Measurements from ENCODE around the gene RAB14. TPM values are rescaled to one million over a fixed set of nuclear protein-coding genes. Genes with fewer than 3 reads are reported as not detected.
A peak's percentile ranks its signal among the peaks of the same experiment; 100 is the strongest.

The RAB14 gene
- total RNA-seq: 10 to 100 TPM; 53.2 to 68.4 TPM

DNA sequence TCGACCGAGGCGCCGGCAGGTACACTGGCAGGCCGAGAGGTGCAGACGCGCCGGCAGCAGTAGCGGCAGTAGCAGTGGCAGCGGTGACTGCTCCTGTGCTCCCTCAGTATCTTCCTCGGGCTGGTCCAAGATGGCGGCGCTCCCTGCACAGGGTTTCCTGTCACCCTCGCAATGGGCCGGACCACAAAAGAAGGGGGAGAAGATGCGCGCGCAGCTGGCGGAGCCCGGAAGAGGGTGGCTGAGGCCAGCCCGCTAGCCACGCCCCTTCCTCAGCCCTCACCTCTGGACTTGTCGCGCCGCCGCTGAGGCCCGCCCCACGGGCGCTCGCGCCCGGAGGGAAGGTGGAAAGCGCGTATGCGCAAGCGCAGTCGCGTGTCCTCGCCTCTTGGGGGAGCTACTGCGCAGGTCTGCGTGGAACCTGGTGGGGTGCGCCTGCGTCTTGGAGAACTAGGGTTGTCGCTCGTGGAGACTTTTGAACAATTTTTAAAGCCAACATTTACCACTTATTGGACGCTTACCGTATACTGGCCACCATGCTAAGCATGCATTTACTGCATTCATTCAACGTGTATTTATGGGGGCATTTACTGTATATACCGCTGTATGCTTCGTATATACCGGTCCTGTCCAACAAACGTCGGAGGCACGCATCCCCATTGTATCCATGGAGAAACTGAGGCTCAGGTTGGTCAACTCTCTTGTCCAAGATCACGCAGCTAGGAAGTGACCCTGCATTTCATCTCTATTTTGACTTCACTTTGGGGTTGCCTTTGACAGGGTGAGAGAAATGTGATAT lies at the start of gene RAB14:
Gene RAB14, minus strand, starts transcription at position 132 of the 796 bp plus-strand sequence. CDS start 8,457 bp downstream, outside the sequence.
- Mint-ChIP-seq H3K9me3 (no peaks in the 10 kb centered on the region), H3K36me3 (peaks cover 8 to 12% of the 10 kb centered on the region in 2 donors), H3K27ac (peak within 1 kb of the TSS; percentile 93)
- peak; percentile 93 for ATAC-seq
- peak; percentile 100 for DNase-seq (ENCODE audit: low spot score in 2 of 2)

DNA sequence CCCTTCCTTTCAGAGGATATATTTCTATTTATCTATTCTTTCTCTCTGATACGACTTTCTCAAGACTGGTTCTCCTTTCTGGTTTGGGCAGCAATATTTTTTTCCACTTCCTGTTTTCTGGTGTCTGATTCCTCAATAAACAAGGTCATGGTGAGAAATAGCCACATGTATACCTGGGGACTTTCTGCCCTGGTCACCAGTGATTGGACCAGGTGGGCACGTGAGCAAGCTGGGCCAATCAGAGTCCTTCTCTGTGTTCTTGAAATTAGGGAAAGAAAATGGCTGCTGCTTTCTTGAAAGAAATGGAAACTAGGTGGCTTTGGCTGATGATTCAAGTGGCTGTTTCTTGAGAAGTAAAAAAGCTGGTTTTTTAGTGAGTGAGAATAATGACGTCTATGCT lies 47.9 kb upstream of the RAB14 start:
- Mint-ChIP-seq H3K36me3 (no peaks in the 10 kb centered on the region), H3K9me3 (no peaks in the 10 kb centered on the region), H3K27ac (no peak overlapping the region)
- ATAC-seq: no peak
- DNase-seq (ENCODE audit: low spot score in 2 of 2): no peak

DNA sequence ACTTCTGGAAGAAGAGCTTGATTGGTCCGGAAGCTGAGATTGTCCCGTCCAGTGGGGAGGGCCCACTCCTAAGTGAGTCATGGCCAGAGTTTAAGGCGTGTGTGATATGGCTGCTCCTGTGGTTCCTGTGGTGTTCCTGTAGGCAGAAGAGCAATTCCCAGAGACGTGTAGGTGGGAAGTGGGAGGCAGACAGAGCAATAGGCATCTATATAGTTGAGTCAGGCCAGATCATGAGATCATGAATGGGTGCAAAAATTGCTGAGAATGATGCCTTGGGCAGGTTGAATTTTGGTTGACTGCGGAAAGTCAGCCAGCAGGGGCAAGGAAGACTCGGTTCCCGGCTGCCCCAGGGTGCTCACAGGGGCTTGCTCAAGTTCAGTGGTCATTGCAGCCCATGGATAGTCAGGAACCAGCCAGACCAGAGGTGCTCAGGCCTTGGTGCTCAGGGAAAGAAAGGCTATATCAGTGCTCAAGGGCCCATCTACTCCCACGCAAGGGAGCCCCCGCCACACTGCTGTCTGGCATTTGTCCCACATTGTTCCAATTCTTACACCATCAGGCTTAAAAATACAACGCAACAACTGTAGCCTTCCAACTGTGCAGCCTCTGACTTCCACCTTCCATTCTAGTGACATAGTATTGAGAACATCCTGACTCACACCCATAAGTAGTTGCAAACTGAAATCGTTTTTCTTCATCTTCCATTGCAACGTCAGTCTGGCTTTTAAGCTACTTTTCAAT lies 45.3 kb upstream of the RAB14 start:
- ATAC-seq: no peak
- peaks cover 4% of the 10 kb centered on the region in 2 donors for H3K36me3 Mint-ChIP-seq
- H3K27ac Mint-ChIP-seq: no peak overlapping the region
- no peak for DNase-seq (ENCODE audit: low spot score in 2 of 2)
- H3K9me3 Mint-ChIP-seq: no peaks in the 10 kb centered on the region

DNA sequence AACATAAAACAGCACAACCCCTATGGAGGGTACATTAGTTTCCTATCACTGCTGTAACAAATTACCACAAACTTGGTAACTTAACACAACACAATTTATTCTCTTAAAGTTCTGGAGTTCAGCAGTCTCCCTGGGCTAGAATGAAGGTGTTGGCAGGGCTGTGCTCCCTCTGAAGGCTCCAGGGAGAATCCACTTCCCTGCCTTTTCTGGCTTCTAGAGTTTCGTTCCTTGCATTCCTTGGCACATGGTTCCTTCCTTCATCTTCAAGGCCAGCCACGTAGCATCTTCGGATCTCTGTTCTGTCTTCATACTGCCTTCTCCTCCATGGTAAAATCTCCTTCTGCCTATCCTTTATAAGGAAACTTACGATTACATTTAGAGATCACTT lies 41.3 kb upstream of the RAB14 start:
- DNase-seq (ENCODE audit: low spot score in 2 of 2) (no peak), ATAC-seq (no peak)
- Mint-ChIP-seq H3K9me3 (no peaks in the 10 kb centered on the region), H3K27ac (no peak overlapping the region), H3K36me3 (peaks cover 4% of the 10 kb centered on the region in 2 donors)

DNA sequence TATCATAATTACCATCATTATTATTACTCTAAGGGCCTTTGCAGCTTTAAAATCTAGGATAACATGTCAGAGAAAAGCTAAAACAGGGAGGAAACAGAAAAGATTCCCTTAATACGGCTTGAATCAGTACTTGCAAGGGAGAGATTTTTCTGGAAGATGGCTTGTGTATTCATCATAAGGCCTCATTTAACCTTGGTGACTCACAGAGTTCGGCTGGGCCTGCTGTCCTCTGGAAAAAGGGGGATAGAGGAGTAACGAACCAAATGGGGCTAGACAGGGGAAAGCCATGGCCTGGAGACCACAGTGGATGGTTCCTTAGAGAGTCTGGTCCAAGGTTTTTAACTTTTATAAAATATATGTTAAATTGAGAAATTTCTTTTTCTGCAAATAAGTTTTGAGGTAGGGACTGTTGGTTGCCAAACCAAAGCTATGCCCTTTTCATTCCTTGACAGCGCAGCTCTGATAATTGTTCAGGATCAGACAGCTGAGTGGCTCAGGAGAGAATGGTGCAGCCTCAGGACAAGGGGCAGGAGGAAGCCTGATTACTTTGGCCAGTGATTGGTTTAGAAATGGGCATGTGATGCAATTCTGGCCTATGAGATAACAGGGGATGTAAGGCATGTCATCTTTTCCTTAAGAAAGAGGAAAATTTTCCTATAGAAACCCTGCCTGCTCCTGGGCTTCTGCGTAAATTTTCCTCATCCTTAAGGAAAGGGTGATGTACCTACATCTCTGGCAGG lies 40.7 kb upstream of the RAB14 start:
- Mint-ChIP-seq H3K36me3 (peaks cover 4% of the 10 kb centered on the region in 2 donors), H3K9me3 (no peaks in the 10 kb centered on the region), H3K27ac (no peak overlapping the region)
- no peak for DNase-seq (ENCODE audit: low spot score in 2 of 2)
- no peak for ATAC-seq

DNA sequence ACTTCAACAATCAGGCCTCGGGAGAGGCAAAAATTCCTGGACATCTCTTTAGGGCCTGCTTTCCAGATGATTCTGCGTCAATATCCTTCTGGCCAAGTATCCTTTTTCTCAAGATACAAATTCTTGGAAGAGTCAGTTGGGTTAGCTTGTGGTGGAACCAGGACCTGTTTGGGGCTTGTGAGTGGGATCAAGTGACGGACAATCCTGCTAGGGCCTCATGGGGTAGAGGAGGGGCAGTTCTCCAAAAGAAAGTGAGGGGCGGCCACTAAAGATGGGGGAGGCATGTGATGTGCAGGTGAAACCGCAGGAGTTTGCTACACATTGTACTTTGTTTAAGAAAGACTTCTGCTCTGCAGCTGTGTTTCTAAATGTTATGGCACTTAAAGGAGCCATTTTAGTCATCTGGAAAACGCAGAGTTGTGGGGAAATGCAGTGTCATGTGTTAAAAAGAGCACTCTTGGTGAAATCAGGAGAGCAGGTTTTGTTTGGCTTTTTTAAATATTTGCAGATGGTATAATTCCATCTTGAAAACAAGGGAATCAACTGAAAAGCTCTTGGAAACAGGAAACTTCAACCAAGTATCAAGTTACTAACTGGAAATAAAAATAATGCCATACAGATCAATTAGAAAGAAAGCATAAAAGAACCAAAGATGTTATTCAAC lies 38.9 kb upstream of the RAB14 start:
- DNase-seq (ENCODE audit: low spot score in 2 of 2): no peak
- ATAC-seq: no peak
- Mint-ChIP-seq H3K9me3 (no peaks in the 10 kb centered on the region), H3K36me3 (peaks cover 4% of the 10 kb centered on the region in 2 donors), H3K27ac (no peak overlapping the region)

DNA sequence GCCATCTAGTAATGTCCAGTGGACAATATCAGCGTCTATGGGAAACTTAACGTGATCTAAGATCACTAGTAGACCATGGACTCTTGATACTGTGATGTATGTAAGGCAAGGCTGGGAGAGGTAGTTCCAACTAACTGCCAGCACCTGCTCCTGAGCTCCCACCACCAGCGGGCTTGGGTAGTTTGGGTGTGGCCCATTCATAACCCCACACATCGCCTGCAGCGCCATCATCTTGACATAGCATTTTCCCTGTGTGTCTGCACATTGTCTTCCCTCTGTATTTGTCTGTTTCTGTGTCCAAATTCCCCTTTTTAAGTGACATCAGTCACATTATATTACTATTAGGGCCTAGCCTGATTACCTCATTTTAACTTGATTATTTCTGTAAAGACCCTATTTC lies 38.2 kb upstream of the RAB14 start:
- H3K9me3 Mint-ChIP-seq: no peaks in the 10 kb centered on the region
- no peak for ATAC-seq
- no peak for DNase-seq (ENCODE audit: low spot score in 2 of 2)
- peaks cover 4% of the 10 kb centered on the region in 2 donors for H3K36me3 Mint-ChIP-seq
- H3K27ac Mint-ChIP-seq: no peak overlapping the region

DNA sequence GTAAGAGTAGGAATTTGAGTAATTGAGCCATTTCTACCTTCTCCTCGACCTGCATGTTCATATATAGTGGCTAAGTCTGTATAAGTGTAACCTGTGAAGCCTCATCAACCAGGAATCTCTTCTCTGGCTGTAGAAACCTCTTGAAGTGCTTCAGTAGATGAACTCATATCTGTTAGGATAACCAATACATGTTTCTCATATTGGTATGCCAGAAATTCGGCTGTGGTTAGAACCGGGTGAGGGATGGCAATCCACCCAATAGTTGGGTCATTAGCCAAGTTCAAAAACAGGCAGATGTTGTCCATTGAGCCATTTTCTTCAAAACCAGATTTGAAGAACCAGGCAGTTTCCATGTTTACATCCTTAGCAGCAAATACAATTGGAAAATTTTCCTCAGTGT lies 37.4 kb upstream of the RAB14 start:
- ATAC-seq (no peak), DNase-seq (ENCODE audit: low spot score in 2 of 2) (no peak)
- no peak overlapping the region for H3K27ac Mint-ChIP-seq
- H3K36me3 Mint-ChIP-seq: peaks cover 3 to 4% of the 10 kb centered on the region in 2 donors
- H3K9me3 Mint-ChIP-seq: no peaks in the 10 kb centered on the region

DNA sequence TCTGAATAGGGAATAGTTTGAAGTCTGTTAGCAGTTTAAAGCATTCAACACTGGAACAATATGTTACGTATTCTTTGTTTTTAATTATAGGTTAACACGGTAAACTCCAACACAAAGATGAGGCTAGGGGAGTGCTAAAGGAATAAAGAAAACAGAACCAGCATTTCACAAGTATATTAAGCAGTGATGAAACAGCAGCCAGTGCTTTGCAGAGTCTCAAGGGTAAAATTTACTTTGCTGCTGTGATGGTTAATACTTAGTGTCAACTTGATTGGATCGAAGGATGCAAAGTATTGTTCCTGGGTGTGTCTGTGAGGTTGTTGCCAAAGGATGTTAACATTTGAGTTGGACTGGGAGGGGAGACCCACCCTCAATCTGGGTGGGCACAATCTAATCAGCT lies 36.2 kb upstream of the RAB14 start:
- DNase-seq (ENCODE audit: low spot score in 2 of 2) (no peak), ATAC-seq (no peak)
- no peak overlapping the region for H3K27ac Mint-ChIP-seq
- H3K9me3 Mint-ChIP-seq: no peaks in the 10 kb centered on the region
- H3K36me3 Mint-ChIP-seq: no peaks in the 10 kb centered on the region

DNA sequence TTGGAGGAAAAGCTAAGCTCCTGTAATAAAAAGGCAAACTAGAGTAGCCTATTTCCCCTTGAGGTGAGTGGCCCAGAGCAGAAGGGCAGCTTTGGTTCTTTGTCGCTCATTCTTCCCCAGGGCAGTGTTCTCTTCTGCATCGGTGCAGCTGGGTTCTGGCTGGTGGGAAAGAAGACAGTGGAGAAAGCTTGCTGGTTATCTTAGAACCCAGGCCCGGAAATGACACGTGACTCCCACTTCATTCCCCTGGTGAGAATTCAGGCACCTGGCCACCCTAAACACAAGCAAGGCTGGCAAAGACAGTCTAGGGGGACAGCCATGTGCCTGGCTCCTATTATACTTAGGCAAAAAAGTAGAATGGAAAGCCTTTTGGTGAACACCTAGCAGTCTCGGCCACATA lies 33.8 kb upstream of the RAB14 start:
- no peak for DNase-seq (ENCODE audit: low spot score in 2 of 2)
- H3K9me3 Mint-ChIP-seq: no peaks in the 10 kb centered on the region
- ATAC-seq: no peak
- no peak overlapping the region for H3K27ac Mint-ChIP-seq
- H3K36me3 Mint-ChIP-seq: peaks cover 0 to 7% of the 10 kb centered on the region in 2 donors

DNA sequence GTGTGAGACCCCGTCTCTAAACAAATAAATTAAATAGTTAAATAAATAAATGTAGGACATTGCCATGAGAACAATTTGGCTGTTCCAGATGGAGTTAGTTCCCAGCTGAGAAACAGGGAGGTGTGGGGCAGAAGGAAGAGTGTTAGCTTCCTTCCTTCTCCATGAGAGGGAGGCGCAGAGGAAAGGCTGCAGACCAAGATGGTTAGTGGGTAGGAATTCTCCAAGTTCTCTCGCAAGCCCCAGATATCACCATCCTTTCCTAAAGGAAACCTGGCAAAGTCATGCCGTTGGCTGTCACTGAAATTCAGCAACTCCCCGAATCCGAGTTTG lies 33.1 kb upstream of the RAB14 start:
- ATAC-seq: no peak
- Mint-ChIP-seq H3K27ac (no peak overlapping the region), H3K36me3 (peaks cover 0 to 7% of the 10 kb centered on the region in 2 donors), H3K9me3 (no peaks in the 10 kb centered on the region)
- no peak for DNase-seq (ENCODE audit: low spot score in 2 of 2)

DNA sequence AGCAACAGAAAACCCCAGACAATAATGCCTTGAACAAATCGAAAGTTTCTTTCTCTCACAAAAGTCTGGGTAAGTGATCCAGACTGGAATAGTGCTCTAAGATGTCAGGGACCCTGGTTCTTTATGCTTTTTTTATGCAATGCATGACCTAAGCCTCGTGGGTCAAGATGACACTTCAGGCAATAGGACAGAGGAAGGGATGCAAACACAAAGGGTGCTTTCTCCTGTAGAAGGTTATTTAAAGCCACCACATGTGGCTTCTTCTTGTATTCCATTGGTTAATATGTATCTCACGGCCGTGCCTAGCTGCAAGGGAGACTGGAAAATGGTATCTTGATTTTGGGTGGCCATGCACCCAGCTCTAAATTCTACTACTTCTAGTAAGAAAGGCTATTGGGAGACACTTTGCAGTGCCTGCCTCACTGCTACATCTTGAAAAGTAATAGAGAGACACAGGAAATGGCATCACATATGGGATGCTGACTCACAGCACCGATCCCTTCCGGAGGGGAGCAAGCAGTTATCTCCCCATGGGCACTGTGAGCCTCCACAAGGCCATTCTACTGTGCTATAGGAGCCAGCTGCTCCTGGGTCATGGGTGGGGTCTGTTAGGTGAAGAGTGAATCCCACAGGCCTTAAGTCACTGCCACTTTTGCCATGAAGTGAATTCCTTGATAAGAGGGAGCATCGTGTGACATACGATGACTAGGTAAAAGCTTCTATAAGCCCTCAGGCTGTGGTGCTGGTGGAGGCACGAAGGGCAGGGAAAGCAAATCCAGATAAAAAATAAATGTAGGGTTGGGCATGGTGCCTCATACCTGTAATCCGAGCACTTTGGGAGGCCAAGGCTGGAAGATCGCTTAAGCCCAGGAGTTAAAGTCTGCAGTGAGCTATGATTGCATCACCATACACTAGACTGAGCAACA lies 32.5 kb upstream of the RAB14 start:
- DNase-seq (ENCODE audit: low spot score in 2 of 2): no peak
- Mint-ChIP-seq H3K36me3 (peaks cover 0 to 7% of the 10 kb centered on the region in 2 donors), H3K27ac (no peak overlapping the region), H3K9me3 (no peaks in the 10 kb centered on the region)
- ATAC-seq: no peak

DNA sequence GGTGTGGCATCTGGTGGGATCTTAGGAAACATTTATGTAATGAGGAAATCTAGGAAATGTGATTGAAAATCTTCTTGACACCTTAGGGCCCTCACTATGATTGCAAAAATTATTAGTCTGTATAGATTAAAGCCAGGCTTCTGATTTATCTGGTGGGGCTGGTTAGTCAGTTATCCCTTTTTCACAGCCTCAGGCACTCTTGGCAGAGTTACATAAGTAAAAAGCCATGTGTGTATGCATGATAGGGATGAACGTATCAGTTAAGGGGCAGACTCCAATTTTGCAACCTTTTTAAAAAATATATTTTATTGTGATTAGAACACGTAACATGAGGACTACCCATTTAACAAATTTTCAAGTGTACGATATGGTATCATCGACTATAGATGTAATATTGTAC lies 30.6 kb upstream of the RAB14 start:
- Mint-ChIP-seq H3K9me3 (no peaks in the 10 kb centered on the region), H3K27ac (no peak overlapping the region), H3K36me3 (peaks cover 0 to 7% of the 10 kb centered on the region in 2 donors)
- DNase-seq (ENCODE audit: low spot score in 2 of 2) (no peak), ATAC-seq (no peak)

DNA sequence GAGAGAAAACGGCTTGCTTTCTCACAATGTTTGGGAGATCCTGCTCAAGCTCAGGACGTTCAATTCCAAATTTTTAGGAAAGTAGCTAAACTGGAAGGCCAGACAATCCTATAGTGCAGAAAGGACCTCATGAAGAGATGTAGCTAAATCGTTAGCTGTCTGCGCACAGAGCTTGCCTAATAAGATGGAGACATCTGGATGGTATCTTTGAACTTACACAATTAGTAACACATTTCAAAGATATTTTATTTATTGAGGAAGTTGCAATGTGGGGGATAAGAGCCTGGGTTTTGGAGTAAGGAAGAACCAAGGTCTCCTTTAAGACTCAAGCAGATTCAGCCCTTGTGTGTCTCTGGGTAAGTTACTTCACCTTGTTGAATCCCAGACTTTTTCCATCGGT lies 28.6 kb upstream of the RAB14 start:
- ATAC-seq: no peak
- Mint-ChIP-seq H3K36me3 (peaks cover 0 to 7% of the 10 kb centered on the region in 2 donors), H3K9me3 (no peaks in the 10 kb centered on the region), H3K27ac (no peak overlapping the region)
- no peak for DNase-seq (ENCODE audit: low spot score in 2 of 2)

DNA sequence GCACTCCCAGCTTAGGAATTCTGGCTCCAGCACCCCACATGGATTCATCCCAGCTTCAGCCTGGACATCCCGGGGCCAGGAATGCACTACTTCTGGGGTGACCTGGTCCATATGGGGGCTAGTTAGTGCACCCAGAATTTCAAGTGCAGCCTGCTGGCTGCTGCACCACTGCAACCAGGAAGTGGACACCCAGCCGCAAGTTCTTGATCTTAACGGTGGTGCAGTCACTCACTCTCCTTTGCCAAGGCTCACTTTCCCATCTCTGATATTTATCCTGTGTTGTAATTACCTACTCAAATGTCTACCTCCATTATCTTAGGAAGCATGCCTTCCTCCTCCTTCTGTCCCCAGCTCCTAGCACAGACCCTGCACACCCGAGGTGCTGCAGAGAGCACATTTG lies 26.2 kb upstream of the RAB14 start:
- no peaks in the 10 kb centered on the region for H3K9me3 Mint-ChIP-seq
- ATAC-seq (no peak), DNase-seq (ENCODE audit: low spot score in 2 of 2) (no peak)
- H3K27ac Mint-ChIP-seq: no peak overlapping the region
- H3K36me3 Mint-ChIP-seq: peaks cover 0 to 7% of the 10 kb centered on the region in 2 donors

DNA sequence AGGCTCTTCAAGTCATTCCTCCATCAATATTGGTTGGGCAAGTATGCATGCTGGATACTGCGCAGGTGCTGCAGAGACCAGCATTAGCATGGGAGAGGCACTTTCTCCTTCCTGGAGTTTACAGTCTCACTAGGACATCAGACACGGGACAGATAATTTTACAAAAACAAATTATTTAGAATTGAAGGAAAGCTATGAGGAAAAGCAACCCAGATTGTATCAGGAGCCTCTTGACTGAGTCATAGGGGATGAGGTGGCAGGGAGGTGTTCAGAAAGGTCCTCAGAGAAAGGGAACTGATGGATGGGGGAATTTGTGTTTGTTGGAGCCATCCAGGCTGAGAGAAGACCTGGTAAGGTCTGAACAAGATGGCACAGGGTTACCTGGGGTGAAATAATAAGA lies 24.5 kb upstream of the RAB14 start:
- peaks cover 0 to 3% of the 10 kb centered on the region in 2 donors for H3K36me3 Mint-ChIP-seq
- DNase-seq (ENCODE audit: low spot score in 2 of 2): no peak
- no peak for ATAC-seq
- H3K27ac Mint-ChIP-seq: no peak overlapping the region
- no peaks in the 10 kb centered on the region for H3K9me3 Mint-ChIP-seq
